GM18526 (cell line): ENCODE data around the gene BOLL.

Source experiments
- POLR2A ChIP-seq: IDR thresholded peaks from 3 replicates; pipeline ENCODE4 v1.6.1; 2011; ENCODE audit not compliant: insufficient read length; ENCODE audit errors: extremely low read depth

BOLL gene

GRCh38 chr2:197784956-197785941, at the start of gene BOLL:
TSS of gene BOLL (minus strand) at chr2:197785319. CDS start at chr2:197781850, 3,469 bp downstream.
- no peak for TF ChIP-seq POLR2A

DNA sequence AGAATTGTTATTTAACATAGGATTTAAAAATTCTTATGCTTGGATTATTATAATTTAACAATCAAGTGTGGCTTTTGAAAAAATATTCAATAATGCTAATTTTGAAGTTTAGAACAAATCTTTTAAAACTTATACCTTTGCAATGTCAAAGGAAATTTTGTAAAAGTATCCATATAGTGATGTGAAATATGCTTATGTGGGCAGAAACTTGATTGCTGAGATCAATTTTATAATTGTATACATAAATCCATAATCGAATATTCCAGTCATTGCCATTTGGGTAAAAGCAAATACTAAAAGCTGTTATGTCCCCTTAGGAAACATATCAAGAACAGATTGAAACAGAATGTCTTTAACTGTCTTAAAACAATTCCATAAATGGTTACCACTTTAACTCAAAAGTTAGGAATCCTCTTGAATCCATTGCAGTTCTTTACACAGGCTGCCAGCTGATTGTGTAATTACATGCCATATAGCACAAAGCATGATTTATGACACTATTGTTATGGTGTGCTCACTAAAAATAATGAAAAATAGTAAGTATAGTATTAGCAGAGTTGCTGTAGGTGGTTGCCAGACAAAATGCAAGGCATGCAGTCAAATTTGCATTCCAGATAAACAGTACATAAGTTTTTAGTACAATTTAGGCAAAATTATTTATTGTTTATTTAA, 43.5 kb upstream of the BOLL start:
- TF ChIP-seq POLR2A: no peak

DNA sequence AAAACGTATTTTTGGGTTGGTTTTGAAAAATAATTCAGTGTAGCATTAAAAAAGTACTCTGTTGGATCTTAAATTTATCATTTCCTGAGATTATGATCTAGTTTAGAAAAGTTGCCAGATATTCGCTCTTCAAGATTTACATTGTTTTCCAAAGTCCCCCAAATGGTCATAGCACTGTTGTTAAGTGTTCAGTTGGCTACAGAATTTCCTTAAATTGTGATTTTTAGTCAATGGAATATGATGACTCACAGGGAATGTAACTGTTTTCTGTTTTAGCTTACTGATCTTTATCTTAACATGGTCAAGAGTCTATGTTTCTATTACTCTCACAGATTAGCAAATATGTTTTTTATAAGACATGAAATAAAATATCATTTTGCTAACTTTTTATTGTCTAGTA, 42.5 kb upstream of the BOLL start:
- TF ChIP-seq POLR2A: no peak

- TF ChIP-seq POLR2A: no peak
Observed at GRCh38 chr2:197822333-197822732, 37.2 kb upstream of the BOLL start.

DNA sequence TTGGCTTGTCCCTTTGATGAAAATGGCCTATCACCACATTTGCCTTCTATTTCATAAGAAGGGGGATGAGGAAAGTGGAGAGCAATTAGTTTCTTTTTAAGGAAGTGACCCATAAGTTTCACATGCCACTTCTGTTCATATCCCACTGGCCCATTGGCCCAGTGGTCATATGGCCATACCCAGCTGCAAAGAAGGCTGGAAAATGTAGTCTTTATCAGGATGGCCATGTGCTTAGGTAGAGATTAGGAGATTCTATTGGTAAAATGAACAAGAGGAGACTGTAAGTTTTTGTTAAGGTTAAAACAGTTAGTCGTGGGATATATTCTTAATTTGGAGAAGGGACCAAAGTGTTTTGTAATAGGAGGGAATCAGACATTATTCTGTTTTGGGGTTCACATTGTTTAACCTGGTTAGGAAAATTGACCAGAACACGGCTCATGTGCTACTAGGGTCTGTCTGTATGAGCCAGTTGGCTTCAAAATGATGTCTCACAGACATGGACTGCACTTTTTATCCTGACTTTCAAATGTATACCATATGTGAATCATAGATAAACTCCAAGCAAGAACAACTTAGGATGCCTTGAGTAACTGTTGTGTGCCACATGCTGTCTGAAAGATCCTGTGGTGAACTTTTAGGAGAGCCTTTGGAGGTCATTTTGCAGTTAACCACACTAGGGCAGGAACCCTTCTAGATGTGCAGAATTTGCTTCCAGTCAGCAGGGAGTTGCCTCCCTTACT, 36.6 kb upstream of the BOLL start:
- no peak for TF ChIP-seq POLR2A

- no peak for TF ChIP-seq POLR2A
Observed at GRCh38 chr2:197814526-197814925, 29.4 kb upstream of the BOLL start.

- TF ChIP-seq POLR2A: no peak
Observed at GRCh38 chr2:197813093-197813787, 28.1 kb upstream of the BOLL start.

DNA sequence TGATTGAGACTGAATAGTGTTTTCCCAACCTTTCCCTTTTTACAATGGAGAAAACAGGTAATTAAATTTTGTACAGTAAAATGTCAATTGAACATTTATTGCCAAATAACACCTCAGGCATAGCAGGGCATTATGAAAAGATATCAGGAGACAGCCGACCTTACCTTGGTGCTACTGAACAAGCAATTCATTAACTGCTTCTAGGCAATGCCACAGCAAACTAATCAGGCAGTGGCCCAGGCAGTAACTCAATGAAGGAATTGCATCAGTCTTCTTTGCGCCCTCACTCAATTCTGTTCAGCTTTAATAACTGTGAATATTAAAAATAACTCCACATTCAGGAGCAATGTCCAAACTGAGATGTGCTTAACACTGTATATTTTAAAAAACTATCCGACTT, 25.4 kb upstream of the BOLL start:
- TF ChIP-seq POLR2A: no peak

GRCh38 chr2:197810016-197810415, 24.9 kb upstream of the BOLL start:
- no peak for TF ChIP-seq POLR2A

DNA sequence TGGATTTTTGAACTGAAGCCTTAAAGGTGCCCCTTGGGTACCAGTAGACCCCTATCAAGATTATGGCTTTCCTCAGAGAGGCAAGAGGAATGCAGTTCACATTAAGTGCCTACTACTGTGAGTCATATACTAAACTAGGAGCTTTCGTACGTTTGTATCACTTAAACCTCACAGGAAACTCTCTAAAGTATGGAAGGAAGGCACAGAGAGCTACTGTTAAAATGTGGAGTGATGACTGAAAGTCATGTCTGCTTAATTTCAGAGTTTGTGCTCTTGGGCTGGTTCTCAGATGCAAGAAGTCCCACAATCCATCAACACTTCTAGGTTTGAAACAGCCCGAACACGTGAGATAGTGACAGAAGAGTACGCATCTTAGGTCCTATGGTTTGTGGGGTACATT, 23.9 kb upstream of the BOLL start:
- no peak for TF ChIP-seq POLR2A

- TF ChIP-seq POLR2A: no peak
Observed at GRCh38 chr2:197805715-197806633, 20.9 kb upstream of the BOLL start.

GRCh38 chr2:197804758-197805714, 19.9 kb upstream of the BOLL start:
- no peak for TF ChIP-seq POLR2A
